Spleen (tissue), 11 donors: Measurements from ENCODE around the gene OPCML. TPM values are rescaled to one million over a fixed set of nuclear protein-coding genes. Genes with fewer than 3 reads are reported as not detected.

ENCODE experiments used
- DNase-seq: peaks from one replicate; pipeline ENCODE4 v3.0.0-alpha.2; 2020
- H3K27ac ChIP-seq, 8 donors: fragments of 200-600 bp; sonication (generic) in 7 of 8; 1 replicate in 4 of 8; 2 replicates in 4 of 8; pipeline versions ENCODE4 v1.5.0 to v1.8.0; 2016 to 2021; ENCODE audit warnings: inconsistent platforms in 4 of 8, mild to moderate bottlenecking in 4 of 8, moderate library complexity in 1 of 8
- H3K27me3 ChIP-seq, 7 donors: fragments of 200-600 bp; sonication (generic) in 6 of 7; replicated peaks in 1 of 7; 1 replicate in 4 of 7; 2 replicates in 3 of 7; pipeline versions ENCODE4 v1.5.0 to v1.8.0; 2016 to 2021; ENCODE audit warnings: inconsistent platforms in 3 of 7, mild to moderate bottlenecking in 1 of 7
- H3K36me3 ChIP-seq, 6 donors: fragments of 200-600 bp; sonication (generic) in 5 of 6; 1 replicate in 4 of 6; 2 replicates in 2 of 6; pipeline versions ENCODE4 v1.5.0 to v1.8.0; 2016 to 2021; ENCODE audit warnings: inconsistent platforms in 2 of 6
- H3K4me1 ChIP-seq, 6 donors: fragments of 200-600 bp; sonication (generic) in 5 of 6; 1 replicate in 3 of 6; 2 replicates in 3 of 6; pipeline versions ENCODE4 v1.5.0 to v1.8.0; 2016 to 2021; ENCODE audit warnings: inconsistent platforms in 3 of 6
- H3K4me3 ChIP-seq, 8 donors: fragments of 200-600 bp; sonication (generic) in 7 of 8; 1 replicate in 4 of 8; 2 replicates in 4 of 8; pipeline versions ENCODE4 v1.5.0 to v1.8.0; 2016 to 2021; ENCODE audit warnings: inconsistent platforms in 4 of 8, mild to moderate bottlenecking in 4 of 8, moderate library complexity in 2 of 8
- H3K9me3 ChIP-seq, 8 donors: fragments of 200-600 bp; sonication (generic) in 7 of 8; 1 replicate in 4 of 8; 2 replicates in 4 of 8; pipeline versions ENCODE4 v1.5.0 to v1.8.0; 2016 to 2021; ENCODE audit warnings: inconsistent platforms in 4 of 8
- CTCF ChIP-seq, 11 experiments: fragments of 200-600 bp in 7 of 11; fragments of 450-650 bp in 4 of 11; sonication (generic) in 4 of 11; IDR thresholded peaks in 8 of 11; conservative IDR thresholded peaks in 3 of 11; 1 replicate in 7 of 11; 2 replicates in 4 of 11; pipeline versions ENCODE4 v1.4.0 to v1.8.0; 2016 to 2021; ENCODE audit warnings: antibody characterized with exemption in 11 of 11, inconsistent platforms in 4 of 11, mild to moderate bottlenecking in 1 of 11
- POLR2A ChIP-seq, 3 donors: fragments of 450-650 bp; IDR thresholded peaks; one replicate each; pipeline ENCODE4 v1.5.1; 2017; ENCODE audit warnings: antibody characterized with exemption in 3 of 3, mild to moderate bottlenecking in 1 of 3
- POLR2AphosphoS5 ChIP-seq, 3 donors: sonication (generic); formaldehyde crosslinking; IDR thresholded peaks; one replicate each; pipeline ENCODE4 v1.5.1; 2017; ENCODE audit warnings: antibody characterized with exemption in 3 of 3
- WGBS, 5 donors: extraction: QIAGEN DNeasy Blood & Tissue Kit in 3 of 5; methylation state at CpG; one replicate each; pipeline versions ENCODE4 v1.1.5 to v1.1.7; 2013 to 2018; 5-methylcytosine and 5-hydroxymethylcytosine counted together
- intact Hi-C: fragments of 100-400 bp; cut with DNase I; formaldehyde crosslinking; loops from one replicate; pipeline ENCODE4 v1.15.0; 2023; ENCODE audit warnings: low total_unique reads
- polyA plus RNA-seq, 3 donors: library from polyadenylated mRNA; stranded (reverse); fragments of 200-250 nt; gene quantifications; one replicate each; pipeline ENCODE4 v1.2.1, GENCODE V29; 2013
- total RNA-seq, 7 donors: library from RNA; depleted of rRNA in 3 of 7; stranded (reverse); fragments of >200 nt in 3 of 7; fragmentation: NEBNext Ultra II Directional in 4 of 7; extraction: Animal tissue kit (Norgen Biotek cat#: 25700) in 4 of 7; gene quantifications; one replicate each; pipeline versions ENCODE4 v1.1.0 to v1.2.1, GENCODE V29; 2016 to 2021
- donor health status: healthy with polysubstance abuse.
- donor health status: DM: no; HTN: no; CAD: no; lungs with moderate emphysema.
- donor health status: DM: no; HTN: no; CAD: no.
- donor health status: Bipolar disorder and iron deficiency.
- donor health status: healthy.
- donor health status: DM: no; HTN: no; CAD: no.
- donor health status: DM: yes; HTN: yes; CAD: no.

OPCML gene
- total and polyA plus RNA-seq, 10 donors, result 0.09 to 10.7 (median 3.1) TPM

GRCh38 chr11:133123796-133124195, 408.5 kb downstream of the OPCML start:
- no peak for DNase-seq
- no peak for TF ChIP-seq POLR2A (IDR thresholded peaks at IDR 0.05)
- no peak for TF ChIP-seq CTCF (IDR thresholded peaks at IDR 0.05 in 8 of 11, conservative IDR thresholded peaks at IDR 0.05 in 3 of 11)
- TF ChIP-seq POLR2AphosphoS5 (IDR thresholded peaks at IDR 0.05), result no peak
- Histone ChIP-seq H3K27ac (no peak overlapping the region), H3K36me3 (no peaks in the 10 kb centered on the region), H3K4me3 (no peak overlapping the region), H3K27me3 (peaks cover 0 to 30% (median 0%) of the 10 kb centered on the region in 7 donors), H3K4me1 (peaks cover 0 to 8% (median 2%) of the 10 kb centered on the region in 6 donors), H3K9me3 (no peaks in the 10 kb centered on the region)
- 24 to 54% (median 38%) methylated on average over 4 of the region's 4 CpGs for WGBS, 5 donors
- intact Hi-C loops, result no loop called here

GRCh38 chr11:133123366-133123765, 408.9 kb downstream of the OPCML start:
- Histone ChIP-seq H3K27ac (no peak overlapping the region), H3K4me1 (peaks cover 0 to 12% (median 4%) of the 10 kb centered on the region in 6 donors), H3K9me3 (no peaks in the 10 kb centered on the region), H3K27me3 (peaks cover 0 to 28% (median 0%) of the 10 kb centered on the region in 7 donors), H3K36me3 (no peaks in the 10 kb centered on the region), H3K4me3 (no peak overlapping the region)
- intact Hi-C loops, result no loop called here
- no peak for DNase-seq
- no peak for TF ChIP-seq CTCF (IDR thresholded peaks at IDR 0.05 in 8 of 11, conservative IDR thresholded peaks at IDR 0.05 in 3 of 11)
- TF ChIP-seq POLR2AphosphoS5 (IDR thresholded peaks at IDR 0.05), result no peak
- TF ChIP-seq POLR2A (IDR thresholded peaks at IDR 0.05), result no peak
- WGBS, 5 donors, result 64 to 72% (median 69%) methylated on average over 7 of the region's 7 CpGs

GRCh38 chr11:133122256-133122655, 410.0 kb downstream of the OPCML start:
- 0 to 44% (median 24%) methylated on average over 3 of the region's 3 CpGs for WGBS, 5 donors
- H3K4me1 ChIP-seq, result peaks cover 0 to 21% (median 10%) of the 10 kb centered on the region in 6 donors
- DNase-seq, result no peak
- no peaks in the 10 kb centered on the region for H3K9me3 ChIP-seq
- no peak for TF ChIP-seq POLR2A (IDR thresholded peaks at IDR 0.05)
- no peak for TF ChIP-seq CTCF (IDR thresholded peaks at IDR 0.05 in 8 of 11, conservative IDR thresholded peaks at IDR 0.05 in 3 of 11)
- no peak for TF ChIP-seq POLR2AphosphoS5 (IDR thresholded peaks at IDR 0.05)
- H3K27ac ChIP-seq, result no peak overlapping the region
- intact Hi-C loops, result no loop called here
- no peak overlapping the region for H3K4me3 ChIP-seq
- H3K36me3 ChIP-seq, result no peaks in the 10 kb centered on the region
- peaks cover 0 to 17% (median 0%) of the 10 kb centered on the region in 7 donors for H3K27me3 ChIP-seq

DNA sequence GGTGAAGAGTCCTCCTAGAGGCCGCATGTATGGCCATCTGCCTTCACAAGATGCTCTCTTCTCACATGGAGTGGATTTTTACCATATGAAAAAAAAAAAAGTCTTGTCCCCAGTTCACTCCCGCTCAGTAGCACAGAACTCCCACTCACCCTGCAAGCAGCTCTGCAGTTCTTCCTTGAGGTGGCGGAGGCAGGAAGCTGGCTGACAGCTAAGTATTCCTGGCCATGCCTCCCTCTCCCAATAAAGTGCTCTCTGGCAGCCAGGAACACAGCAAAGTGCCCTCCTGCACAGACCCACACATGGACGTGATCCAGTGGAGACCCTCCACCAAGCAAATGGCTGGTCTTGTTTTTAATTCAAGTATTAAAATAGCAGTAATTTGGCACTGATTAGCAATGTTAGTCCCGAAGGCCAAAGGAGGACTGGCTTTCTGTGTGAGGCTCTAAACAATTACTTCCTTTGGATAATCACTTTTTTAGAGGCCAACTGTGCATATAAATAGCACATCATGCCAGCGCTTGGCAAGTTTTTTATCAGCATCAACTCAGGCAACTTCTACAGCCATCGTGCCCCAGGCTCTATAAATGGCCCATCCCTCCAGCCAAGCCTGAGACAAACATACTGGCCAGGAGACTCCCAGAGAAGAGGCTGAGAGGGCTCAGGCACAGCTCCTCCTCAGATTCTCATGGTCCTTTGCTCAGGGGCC, 413.6 kb downstream of the OPCML start:
- 49 to 63% (median 59%) methylated on average over 7 of the region's 7 CpGs for WGBS, 5 donors
- no peak for DNase-seq
- no peak for TF ChIP-seq CTCF (IDR thresholded peaks at IDR 0.05 in 8 of 11, conservative IDR thresholded peaks at IDR 0.05 in 3 of 11)
- peaks cover 0 to 21% (median 10%) of the 10 kb centered on the region in 6 donors for H3K4me1 ChIP-seq
- no peaks in the 10 kb centered on the region for H3K9me3 ChIP-seq
- no peaks in the 10 kb centered on the region for H3K36me3 ChIP-seq
- intact Hi-C loops, result no loop called here
- no peak overlapping the region for H3K4me3 ChIP-seq
- no peak overlapping the region for H3K27ac ChIP-seq
- H3K27me3 ChIP-seq, result peaks cover 0 to 1% (median 0%) of the 10 kb centered on the region in 7 donors
